CD4-positive, alpha-beta T cell treated with Interleukin-21 for 1 hour (primary cell): ENCODE results near the gene RHOJ.
"Not testable (repeated sequence)": the region's sequence is repeated elsewhere in the genome, so short reads cannot be mapped to it uniquely, and the experiment has no call there.

Source experiments
- DNase-seq: peaks from one replicate; pipeline ENCODE4 v3.0.0-alpha.2; 2020

The RHOJ gene

DNA sequence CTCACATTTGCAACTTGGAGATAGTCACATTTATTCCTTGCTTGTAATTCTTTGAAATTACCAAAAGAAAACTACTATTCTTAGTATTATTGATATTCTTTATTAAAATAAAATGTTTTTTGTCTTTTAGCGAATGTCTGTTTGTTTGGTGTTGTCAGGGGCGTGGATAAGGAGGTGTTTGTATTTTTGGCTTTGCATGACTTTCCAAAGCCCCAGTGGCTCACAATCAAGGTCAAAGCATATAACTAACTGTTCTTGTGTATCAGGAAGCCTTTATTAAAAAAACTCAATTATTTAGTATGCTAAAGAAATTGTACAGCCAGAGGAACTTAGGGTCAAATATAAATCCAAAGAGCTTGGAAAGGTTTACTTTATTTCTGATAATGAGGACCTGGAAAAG, 96.6 kb downstream of the RHOJ start:
- no peak for DNase-seq

DNA sequence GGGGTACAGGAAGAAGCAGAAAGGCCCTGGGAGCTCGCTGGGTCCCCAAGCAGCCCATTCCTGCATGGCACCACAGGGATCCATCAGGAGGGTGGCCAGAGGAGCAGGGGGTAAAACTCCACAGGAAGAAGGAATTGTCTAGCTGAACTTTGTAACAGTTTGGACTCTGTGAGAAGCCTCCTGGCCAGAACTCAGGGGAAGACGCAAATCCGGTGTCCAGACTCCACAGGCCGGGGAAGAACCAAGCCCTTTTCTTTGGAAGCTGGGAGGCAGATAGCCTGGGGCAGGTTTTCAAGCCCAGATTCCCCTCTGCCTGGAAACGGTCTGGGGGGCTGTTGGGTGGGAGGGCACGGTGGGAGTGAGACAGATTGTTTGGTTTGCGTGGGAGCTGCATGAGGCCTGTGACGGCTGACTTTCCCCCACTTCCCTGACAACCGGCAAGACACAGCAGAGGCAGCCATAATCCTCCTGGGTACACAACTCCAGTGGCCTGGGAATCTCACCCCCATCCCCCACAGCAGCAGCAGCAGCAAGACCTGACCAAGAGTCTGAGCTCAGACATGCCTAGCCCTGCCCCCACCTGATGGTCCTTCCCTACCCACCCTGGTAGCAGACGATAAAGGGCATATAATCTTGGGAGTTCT, 97.8 kb downstream of the RHOJ start:
- DNase-seq: no peak

DNA sequence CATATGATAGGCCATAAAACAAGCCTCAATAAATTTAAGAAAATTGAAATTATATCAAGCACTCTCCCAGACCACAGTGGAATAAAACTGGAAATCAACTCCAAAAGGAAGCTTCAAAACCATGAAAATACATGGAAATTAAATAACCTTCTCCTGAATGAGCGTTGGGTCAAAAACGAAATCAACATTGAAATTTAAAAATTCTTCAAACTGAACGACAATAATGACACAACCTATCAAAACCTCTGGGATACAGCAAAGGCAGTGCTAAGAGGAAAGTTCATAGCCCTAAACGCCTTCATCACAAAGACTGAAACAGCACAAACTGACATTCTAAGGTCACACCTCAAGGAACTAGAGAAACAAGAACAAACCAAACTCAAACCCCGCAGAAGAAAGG, 100.2 kb downstream of the RHOJ start:
- not testable (repeated sequence) for DNase-seq

DNA sequence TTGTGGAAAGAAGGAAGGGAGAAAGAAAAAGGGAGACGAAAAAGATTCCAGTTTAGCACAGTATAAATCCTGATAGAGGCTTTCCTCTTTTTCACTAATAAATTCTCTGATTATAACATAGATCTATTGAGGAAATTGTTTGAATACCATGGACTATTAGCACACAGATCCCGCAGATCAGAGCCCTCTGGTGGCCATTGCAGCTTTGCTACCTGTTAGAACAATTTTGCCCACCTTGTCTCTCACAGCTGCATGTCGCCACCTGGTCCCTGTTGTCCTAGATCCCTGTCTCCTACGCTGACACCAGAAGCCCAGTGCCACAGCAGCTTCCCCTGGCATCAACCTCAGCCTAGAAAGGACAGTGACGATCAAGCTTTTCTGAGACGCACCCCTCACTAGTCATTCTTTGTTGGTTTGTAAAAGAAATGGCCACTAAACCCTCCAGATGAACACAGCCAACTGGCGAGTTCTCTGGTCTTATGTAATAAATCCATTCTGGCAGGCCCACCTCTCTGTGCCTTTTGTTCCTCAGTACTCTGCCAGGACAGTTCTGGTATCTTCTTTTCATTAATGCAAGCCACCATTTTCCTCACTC, 104.6 kb downstream of the RHOJ start:
- DNase-seq: no peak

DNA sequence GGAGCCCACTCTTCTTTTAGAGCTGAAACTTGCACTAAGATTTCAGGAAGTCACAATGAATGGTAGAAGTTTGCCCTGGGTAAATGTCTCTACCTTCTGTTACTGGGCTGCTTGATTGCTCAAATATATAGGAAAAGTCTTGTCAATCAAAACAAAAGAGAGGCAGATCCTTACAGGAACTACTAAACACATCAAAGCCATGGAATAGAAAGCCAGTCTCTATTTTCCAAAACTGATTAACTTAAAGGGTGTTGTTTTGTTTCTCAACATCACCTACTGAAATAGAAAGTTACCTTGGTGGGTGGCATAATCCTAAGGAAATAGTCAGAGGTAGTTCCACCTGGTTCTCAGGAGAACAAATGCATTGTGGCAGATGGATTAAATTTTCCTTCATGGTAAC, 114.6 kb downstream of the RHOJ start, which contains the start of gene GPHB5:
Gene GPHB5, minus strand, starts transcription at position 101 of the 400 bp plus-strand sequence. CDS start 1,086 bp downstream, outside the sequence.
- DNase-seq: no peak

DNA sequence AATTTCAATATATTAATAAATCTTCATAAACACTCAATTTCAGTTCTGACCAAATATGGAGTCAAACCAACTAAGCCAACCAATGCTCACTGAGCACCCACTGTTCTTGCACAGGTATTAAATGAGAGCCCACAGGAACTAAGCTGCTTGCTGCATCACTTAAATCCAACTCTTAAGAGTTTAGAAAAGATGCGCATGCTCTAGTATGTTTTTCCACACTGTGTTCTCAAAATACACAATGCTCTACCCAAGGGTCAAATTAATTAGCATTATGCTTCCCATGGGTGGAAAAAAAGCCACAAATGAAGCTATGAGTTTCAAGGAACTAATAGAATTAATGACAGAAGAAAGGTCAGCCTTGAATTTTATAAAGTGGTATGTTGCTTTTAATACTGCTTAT, 118.2 kb downstream of the RHOJ start:
- no peak for DNase-seq

DNA sequence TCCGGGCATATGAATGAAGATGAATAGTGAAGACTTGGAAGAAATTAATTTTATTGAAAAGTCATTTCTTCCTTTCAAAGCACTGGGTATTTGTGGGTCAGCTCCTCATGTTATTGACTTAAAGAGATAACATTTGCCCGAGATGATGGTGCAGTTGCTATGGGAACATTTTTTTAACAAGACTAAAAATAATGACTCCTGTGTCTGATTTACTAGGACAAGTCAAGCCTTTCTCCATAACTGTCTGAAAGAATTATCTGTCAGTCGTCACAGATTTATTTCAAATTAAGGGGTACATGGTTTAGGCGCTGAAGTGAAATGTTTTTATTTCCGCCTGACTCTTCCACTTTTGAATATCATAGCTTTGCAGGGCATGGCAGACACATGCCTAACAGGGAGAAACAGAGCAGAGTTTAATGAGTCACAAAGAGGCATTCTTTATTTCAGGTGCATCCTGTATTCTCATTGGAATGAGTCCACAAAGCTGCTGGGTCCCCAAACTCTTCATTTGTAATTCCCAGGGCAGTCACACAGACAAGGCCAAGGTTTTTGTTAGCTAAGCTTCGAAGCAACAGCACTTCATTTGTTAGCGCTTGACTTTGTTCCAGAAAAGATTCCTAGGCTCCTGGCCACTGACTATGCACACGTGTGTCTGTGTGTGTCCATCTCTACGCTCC, 118.8 kb downstream of the RHOJ start:
- DNase-seq: no peak

DNA sequence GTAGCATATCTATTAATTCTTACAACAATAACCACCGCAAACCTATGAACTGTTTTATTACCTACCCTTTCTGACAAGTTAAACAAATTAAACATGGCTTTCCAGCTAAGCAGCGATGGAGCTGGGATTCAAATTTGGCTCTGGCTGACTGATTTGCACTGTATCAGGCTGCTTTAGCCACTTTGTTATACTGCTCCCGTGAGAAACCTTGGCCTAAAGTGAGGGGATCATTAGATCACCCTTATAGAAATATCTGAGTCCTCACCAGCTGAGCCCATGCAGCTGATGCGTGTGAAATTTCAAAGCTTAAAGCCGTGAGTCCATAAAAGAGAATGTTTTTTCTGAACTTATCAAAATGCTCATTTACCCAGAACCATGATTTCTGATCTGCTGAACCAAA, 122.6 kb downstream of the RHOJ start:
- no peak for DNase-seq

DNA sequence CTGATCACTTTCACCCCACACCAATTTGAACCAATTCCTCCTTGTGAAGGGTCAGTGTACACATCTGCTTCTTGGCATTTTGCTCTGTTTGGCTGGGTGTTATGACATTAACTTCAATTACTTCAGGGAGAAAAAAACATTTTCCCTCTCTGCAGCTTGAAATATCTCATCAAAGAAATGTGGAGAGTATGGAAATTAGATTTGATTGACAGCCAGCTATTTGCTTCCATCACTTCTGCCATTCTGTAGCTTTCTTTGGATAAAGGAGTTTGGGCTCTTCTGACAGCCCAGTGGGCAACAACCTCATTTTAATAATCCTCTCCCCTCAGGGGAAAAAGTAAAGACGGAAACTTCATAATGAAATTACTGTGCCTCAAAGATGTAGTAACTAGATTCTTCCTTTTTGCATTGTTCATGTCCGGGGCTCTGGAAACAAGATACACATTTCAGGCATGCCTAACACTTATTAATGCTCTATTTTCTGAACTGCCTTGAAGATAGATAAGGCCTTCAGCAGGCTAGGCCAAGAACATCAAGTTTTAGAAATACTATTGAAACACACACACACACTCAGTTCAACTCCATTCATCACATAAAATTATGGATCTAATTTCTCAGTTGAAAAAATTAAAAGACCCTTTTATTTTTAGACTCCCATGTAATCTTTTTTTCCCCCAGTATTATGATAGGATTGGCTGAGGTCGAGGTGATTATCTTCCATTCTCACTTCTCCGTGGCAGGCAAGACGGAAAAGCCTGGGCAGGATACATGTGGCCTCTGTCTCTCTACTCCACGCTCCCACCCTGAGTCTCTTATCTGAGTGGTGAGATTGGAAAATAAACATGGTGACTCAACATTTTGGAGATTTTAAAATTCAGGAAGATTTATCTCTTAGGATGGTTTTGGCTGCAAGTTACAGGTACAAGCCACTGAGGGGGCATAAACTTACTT, 124.8 kb downstream of the RHOJ start:
- no peak for DNase-seq

DNA sequence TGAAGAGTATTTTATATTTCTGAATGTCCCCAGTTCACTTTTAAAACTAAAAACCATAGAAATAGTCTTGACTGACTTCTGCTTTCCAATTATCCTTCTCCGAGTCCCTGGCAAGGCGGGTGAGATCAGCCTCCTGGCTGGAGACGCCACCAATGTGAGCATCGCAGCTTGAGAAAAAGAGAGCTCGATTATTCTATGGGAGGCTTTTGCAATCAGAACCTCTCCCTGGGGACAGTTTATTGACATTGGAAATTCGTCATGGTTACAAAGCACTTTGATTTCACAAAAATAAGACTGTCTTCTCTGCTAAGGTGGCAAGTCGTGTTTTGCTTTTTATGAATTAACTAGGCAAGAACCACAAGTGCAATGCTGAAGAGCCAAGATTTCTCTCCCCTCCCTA, 138.1 kb downstream of the RHOJ start:
- DNase-seq: no peak
